GM18873 (cell line): ENCODE results near the gene MLC1.

Experiments used
- ATAC-seq: cut with Tn5 transposase; IDR thresholded peaks from one replicate; pipeline ENCODE4 v1.9.1; 2021; ENCODE audit warnings: mild to moderate bottlenecking, moderate library complexity, moderate number of reproducible peaks; ENCODE audit not compliant: unreplicated experiment, low FRiP score

MLC1 gene

DNA sequence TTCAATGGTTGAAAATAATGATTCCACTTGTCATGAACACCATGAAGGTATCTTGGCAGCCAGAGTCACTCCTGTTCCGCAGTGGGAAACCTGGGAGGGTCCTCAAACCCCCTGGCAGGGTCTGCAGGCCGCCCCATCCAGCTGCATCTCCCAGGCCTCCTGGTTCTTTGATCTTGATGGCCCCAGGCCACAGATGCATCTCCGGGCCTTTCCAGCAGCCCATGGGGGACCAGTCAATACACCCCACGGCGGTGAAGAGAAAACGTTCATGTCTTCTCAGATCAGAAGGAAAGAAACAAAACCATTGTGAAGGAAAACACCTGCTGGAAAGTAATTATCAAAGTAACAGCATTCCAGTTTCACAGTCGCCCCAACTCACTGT, 25.4 kb downstream of the MLC1 start:
- no peak for ATAC-seq

DNA sequence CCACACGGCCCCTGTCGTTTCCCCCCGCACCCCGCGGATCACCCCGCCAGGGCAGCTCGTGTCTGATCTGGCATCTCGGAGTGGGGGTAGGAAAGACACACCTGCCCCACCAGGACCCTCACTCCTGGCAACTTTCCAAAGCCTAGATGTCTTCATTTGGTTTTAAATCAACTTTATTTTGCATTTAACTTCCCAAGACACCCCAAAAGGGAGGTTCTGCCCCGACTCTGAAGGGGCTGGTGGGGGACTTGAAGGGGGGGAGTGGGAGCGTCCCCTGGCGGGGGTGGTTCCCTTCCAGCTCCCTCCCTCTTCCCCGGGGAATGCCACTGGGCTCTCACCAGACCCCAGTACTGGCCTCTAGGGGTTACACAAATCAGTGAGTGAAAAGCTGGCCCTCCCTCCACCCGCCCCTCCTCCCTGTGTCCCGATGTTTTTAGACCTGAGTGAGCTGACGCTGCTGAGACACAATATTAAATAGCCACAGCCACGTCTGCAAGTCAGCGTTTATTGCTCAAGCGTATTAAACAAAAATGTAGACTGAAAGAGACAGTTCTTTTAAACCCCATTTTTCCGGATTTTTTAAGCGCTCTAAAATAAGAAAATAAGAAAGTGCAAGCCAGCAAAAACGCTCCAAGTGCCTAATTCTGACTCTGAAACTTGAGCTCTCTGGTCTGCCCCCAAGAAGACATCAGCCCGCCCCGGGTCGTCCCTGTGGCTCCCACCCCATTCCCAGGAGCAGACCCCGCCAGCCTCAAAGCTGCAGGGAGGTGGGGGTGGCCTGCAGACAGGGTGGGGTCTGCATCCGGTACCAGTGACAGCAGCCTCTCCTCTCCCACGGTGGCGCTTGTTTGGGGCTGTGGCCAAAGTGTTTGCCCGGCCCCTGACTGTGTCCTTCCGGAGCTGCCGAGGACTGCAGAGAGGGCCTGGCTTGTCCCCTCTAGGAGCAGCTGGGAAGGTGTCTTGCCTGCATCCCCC, 26.0 kb downstream of the MLC1 start:
- ATAC-seq: no peak

DNA sequence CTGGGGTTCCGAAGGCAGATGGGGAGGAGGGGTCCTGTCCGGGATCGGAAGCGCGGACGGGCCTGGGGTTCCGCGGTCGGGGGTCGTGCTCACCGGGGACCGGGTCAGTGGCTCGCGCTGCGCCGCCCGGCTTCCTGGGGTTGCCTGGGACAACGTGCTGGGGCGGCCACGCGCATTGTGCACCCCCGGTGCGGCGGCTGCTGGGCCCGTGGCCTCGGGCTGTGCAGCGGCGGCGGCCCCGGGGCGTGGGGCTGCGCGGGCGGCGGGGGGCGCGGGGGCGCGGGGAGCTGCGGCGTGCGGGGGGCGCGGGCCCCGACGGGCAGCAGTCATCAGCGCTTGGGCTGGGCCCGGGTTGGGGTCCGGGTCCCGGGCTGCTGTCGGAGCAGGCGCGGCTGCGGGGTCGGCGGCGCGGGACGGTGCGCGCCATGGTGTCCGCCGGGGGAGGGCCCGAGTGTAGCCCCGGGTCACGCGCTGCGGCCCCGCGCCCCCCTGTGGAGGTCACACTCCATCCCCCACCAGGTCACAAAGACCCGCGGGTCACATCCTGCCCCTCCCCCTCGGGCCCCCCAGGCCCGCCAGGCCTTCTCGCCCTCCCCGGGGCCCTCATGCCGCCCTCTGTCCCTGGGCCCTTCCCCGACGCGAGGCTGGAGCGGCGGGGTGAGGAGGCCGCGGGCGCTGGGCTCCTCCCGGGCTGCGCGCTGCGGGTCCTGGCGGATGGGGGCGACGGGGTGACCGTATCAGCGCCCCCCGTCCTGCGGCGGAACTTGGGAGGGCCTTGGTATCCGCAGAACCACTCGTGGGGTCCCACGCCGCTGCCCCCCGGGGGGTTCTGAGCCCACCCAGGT, 26.9 kb downstream of the MLC1 start, which contains the start of gene TTLL8:
TTLL8 (minus strand) TSS at position 238 of the 845 bp plus-strand sequence.
- ATAC-seq: no peak

DNA sequence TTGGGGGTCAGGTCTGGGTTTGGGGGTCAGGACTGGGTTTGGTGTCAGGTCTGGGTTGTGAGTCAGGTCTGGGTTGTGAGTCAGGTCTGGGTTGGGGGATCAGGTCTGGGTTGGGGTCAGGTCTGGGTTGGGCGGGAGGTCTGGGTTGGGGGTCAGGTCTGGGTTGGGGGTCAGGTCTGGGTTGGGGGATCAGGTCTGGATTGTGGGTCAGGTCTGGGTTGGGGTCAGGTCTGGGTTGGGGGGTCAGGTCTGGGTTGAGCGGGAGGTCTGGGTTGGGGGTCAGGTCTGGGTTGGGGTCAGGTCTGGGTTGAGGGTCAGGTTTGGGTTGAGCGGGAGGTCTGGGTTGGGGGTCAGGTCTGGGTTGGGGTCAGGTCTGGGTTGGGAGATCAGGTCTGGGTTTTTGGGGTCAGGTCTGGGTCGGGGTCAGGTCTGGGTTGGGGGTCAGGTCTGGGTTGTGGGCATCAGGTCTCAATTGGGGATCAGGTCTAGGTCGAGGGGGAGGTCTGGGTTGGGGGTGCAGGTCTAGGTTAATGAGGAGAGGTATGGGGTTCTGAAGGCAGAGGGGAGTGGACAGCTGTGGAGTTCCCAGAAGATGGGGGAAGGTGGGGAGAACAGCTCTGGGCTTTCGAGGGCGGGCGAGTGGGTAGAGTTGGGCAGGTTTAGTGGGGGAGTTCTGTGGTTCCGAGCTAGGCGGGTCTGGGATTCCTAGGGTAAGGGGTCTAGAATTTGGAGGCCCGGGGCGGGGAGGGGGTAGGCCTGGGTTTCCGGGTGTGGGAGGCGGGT, 27.8 kb downstream of the MLC1 start:
- ATAC-seq: no peak

DNA sequence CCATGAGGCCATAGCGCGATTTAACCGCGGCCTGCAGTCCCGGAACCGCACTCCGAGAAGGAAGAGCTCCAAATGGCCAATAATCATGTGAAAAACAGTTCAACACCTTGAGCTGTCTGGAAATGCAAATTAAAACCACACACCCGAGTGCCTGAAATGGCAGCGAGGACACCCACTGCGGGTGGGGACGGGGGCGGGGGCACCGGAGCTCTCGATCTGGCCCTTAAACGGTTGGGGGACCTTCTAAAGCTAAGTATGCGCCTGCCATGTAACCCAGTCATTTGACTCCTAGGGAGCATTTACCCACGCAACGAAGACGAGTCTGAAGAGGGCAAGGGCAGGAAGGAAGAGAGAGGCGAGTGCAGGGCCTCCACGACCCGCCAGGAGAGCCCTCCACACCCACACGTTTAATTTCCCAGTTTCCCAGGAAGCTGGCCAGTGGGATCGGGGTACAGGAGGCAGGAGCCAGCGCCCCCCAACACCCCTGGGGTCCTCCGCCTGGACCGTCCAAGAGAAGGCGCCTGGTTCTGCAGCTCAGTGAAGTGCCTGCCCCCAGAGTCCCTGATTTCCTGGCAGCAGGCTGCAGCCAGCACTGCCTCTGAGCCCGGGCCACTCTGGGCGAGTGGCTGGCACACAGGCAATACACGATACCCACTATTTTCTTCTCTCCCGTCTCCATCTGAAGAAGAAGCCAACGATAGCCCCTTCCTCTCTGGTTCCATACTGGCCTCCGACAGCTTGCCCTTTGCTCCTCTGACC, 28.8 kb downstream of the MLC1 start:
- no peak for ATAC-seq

DNA sequence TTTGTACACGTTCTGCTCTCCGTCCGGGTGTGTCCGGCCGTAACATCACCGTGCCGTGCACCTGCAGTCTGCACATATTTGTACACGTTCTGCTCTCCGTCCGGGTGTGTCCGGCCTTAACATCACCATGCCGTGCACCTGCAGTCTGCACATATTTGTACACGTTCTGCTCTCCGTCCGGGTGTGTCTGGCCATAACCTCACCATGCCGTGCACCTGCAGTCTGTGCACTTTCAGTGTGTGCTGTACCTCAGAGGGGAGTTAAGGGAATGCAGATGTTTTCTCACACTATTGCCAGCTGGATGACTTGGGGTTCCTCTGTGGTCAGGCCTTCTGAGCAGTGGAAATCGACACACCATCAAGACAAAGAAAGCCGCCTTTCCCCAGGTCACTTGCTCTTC, 31.4 kb downstream of the MLC1 start:
- ATAC-seq: no peak

DNA sequence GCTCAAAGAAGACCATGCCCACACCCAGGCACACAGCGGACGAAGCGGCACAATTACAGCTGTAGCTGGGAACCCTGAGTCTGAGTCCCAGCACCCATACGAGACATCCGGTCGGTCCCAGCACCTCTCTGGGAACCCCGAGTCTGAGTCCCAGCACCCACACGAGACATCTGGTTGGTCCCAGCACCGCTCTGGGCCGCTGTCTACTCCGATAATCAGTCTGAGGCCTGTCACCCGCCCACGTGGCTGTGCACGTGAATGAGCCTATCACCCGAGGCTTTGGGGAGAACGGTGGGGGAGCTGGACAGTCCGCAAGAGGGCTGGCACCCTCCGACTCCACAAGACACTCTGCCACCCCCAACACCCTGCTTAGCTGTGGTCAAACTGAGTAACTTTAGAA, 33.3 kb downstream of the MLC1 start:
- no peak for ATAC-seq

DNA sequence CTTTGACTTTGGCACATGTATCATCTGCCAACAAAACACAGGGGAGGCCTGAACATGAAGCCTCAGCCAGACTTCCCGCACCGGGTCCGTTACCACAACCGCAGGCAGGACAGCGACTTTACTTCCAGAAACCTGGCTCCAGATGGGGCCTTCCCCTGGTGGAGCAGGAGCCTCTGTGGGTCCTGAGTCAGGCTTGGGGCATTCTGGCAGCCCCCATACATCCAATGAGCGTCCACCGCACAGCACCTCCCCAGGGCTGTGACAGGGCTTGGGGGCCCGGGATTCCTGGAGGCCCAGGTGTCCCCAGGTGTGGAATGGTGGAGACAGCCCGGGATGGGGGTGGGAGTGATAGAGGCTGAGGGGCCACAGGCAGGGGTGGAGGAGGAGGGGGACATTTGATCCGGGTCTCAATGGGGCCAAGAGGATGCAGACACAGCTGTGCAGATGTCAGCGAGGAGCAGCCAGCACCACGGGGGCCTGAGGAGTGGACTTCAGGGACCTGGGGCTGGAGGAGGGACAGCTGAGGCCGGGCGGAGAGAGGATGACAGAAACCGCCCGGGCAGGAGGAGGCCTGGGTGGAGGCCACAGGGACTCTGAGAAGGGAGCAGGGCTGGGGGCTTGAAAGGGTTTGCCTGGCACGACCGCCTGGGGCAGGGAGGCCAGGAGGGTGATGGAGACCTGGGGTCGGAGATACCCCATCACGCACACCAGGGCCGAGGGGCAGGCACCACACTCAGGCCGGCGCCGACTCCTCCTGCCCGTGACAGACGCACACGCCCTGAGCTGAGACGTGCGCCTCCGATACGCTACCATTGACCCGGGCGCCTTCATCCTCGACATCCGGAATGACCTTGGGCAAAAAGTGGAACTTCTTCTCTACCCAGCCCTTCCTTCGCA, 35.7 kb downstream of the MLC1 start:
- ATAC-seq: no peak

DNA sequence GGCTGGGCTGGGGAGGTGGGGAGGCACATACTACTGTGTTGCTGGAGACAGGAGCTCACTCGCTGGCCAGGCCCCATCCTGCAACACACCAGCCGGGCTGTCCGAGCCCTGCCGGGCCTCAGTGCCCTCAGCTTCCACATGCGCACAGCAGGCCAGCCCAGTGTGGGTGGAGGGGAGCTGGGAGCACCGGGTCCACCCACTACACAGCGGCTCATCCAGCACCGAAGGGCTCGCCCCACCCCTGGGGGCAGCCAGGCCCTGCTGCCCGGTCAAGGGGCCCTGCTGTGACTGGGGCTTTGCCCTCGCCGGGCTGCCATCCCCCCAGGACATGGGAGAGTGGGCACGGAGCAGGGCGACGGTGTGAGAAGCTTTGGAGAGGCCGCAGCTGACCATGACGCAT, 36.4 kb downstream of the MLC1 start:
- no peak for ATAC-seq

DNA sequence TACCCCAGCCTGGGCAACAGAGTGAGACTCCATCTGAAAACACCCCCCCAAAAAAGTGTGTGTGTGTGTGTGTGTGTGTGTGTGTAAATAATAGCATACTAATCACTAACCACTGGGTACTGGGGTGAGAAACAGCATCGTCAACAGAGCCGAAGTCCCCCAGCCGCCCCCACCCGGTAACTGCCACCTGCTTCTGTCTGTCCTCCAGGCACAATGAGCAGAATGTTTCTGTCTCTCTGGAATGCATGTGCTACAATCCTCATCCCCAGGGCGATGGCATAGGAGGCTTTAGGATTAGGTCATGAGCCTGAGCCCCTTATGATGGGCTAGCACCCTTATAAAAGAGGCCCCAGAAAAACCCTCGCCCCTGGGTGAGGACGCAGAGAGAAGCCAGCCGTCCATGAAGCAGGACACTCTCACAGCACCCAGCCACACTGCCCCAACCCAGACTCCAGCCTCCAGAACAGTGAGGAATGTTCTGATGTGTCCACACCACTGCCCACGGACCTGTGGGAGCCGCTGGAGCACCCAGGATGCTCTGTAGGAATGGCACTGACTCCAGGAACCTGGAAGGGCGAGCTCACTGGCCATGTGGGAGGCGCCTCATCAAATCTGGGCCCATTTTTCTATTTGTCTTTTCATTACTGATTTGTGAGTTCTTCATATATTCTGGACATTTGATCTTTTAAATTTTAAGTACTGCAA, 37.0 kb downstream of the MLC1 start:
- no peak for ATAC-seq

DNA sequence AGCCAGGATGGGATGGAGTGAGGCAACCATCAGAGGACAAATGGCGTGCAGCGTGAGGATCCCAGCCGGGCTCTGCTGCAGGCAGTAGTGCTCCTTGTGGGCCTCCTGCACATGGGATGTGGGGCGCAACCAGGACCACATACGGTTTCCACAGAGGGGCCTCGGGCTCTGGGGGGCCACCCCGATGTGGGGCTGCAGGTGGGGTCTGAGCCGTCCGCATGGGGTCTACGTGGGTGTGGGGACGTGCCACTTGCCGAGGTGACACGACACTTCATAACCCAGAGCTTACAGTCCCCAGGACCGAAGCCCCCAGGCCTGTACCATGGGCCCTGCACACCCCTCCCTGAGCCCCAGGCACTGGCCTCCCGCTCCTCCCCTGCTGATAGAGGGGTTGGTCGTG, 37.9 kb downstream of the MLC1 start:
- no peak for ATAC-seq

DNA sequence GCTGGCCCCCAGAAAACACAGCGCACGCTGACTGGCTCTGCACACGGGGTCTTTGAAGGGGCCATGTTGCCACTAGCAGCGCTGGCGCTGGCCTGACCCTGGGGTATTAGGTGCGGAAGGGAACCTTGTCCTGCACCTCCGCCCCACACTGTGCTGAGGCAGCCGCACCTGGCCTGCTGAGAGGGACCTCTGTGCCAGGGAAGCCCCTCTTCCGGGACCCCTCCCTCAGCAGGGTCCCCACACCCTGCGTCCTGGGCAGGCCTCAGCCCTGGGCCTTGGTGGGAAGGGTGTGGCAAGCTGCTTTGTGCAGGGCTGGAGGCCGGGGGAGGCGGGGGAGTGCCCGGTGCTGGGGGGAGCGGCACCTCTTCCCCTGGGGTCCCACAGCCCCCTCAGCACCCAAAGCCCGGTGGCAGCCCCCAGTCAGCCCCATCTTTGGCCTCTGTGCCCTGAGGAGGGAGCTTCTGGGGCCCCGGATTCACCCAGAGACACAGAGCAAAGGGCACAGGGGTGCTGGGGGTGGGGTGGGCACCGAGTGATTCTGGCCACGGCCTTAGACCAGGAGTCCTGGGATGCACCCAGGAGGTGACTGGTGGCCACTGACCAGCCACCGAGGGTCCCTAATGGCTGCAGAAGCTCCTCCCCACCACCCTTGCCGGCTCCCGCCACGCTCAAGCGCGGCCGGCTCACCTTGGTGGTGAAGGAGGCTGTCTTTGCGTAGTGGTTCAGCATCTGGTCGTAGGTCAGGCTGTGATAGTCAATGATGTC, 38.6 kb downstream of the MLC1 start:
- no peak for ATAC-seq

DNA sequence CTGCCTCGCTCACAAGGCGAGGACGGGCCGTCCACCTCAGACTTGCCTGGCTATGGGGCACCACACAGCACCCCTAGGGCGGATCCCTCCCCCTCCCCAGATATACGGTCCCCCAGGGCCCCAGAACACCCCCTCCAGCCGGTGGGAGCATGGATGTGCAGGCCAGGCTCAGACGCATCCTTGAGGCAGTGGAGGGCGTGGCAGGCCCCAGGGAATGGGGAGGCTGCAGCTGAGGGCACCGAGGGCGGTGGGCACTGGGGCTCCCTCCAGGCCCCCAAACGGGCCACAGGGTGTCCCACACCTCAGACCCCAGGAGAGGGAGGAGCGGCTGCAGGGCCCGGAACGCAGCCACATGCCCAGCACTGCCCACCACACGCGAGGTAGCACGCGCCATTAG, 39.2 kb downstream of the MLC1 start:
- ATAC-seq: no peak

DNA sequence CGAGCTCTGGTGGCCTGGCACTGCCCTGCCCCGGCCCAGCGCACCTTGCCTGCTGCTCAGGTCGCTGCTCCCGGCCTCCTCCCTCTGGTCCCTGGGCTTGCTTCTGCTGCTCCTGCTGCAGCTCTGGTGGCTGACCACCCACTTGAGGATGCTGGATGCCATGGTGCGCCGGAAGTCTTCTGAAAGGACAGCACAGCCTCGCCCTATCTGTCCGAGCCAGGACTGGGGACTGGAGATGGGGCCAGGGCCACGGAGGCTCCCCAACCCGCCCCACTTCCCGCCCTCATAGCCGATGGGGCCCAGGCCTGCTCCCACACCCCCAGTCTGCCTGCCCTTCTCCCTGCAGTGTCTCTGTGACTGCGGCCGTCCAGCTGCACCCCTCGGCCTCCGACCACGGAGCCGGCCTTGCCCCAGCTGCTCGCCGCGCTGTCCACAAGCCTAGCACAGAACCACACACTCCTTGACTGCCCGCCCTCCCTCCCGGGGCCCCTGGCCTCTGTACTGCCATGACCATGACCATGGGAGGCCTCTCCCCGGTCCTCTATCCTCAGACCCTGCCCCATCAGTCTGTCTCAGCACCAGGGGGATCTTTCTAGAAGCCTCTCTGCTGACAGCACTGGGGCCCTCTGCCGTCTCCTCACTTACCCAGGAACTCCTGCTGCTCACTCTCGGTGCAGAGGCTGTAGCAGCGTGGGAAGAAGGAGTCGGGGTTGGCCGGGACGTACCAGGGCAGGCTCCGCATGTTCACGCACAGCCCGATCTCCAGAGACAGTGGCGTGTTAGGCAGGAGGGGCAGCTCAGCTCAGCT, 39.8 kb downstream of the MLC1 start:
- ATAC-seq: no peak

DNA sequence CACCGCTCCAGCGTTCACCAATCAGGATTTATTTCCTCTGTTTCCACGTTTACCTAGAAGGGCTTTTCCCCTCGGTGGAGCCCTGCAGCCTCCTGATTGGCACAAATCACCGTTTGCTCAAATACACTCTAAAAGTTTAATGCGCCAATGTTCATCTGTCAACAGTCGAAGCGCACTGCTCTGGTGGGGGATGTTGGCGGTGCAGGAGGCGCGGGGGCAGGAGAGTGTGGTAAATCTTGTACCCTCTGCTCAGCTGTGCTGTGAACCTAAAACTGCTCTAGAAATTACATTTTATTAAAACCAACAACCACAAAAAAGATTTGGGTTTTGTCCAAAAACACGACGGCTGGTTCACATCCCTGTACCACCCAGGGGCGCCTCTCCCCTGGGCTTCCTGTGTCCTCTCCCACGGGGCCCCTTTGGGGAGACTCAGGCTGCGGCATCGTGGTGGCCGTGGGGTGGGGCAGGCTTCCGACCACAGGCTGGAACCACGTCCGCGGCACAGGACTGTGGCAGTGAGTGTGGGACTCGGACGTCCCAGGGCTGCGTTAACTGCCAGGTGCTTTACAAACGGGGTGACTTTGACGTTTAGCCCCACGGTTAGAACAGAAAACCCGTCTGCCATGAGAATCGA, 40.6 kb downstream of the MLC1 start:
- ATAC-seq: no peak

DNA sequence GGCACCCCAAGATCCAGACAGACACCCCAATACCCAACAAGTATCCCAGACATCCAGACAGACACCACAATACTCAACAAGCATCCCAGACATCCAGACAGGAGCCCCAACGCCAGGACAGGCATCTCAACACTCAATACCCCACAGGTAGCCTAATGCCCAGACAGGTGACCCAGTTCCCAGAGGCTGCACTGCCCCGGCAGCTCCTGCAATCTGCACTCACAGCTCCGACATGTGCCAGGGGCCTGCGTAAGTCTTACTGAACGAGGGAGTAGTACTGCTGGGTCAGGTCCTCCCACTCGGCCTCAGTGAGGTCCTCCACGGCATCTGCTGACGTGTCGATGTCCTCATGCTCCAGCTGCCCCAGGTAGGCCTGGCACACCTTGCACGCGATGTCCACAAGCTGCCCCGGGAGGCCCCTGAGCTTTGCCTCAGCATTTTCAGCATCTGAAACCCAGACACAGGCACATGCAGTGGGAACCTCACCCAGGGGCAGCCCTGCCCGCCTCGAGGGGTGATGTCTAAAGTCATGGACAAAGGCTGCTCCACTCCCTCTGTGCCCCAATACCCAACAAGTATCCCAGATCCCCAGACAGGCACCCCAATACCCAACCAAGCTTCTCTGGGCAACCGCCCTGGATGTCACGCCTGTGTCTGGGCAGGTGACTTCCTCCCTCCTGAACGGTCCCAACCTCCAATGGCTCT, 43.7 kb downstream of the MLC1 start:
- no peak for ATAC-seq
